Activated CD4-positive, CD25-positive, alpha-beta regulatory T cell treated with anti-CD3 and anti-CD28 coated beads, Interleukin-2, amount 50 U/mL, for 16 hours (primary cell): ENCODE results near the gene STOM.

Experiments
- DNase-seq: peaks from one replicate; pipeline ENCODE4 v3.0.0-alpha.2; 2020; ENCODE audit warnings: low read depth, low spot score

STOM gene

DNA sequence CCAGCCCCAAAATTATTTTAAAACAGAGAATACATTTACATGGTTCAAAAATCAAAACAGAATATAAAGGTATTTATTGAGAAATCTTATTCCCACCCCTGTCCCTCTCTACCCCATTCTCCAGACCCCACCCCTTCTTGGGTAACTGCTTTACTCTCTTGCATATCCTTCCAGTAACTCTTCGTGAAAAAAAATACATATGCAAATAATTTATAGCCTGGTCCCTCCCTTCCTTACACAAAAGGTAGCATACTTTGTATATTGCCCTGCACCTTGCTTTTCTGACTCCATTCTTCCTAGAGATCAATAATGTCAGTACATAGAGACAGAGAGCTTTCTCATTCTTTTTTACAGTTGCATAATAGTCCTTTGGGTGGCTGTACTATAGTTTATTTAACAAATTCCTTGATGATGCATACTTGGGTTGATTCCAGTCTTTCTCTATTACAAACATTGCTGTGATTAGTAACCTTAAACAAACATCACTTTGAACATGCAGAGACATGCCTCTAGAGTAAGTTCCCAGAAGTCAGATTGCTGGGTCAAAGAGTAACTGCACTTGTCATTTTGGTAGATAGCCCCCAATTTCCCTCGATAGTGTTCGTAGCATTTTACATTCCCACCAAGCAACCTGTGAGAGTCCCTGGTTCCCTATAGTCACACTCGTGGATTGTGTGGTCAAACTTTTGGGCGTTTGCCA, 47.9 kb downstream of the STOM start:
- no peak for DNase-seq

DNA sequence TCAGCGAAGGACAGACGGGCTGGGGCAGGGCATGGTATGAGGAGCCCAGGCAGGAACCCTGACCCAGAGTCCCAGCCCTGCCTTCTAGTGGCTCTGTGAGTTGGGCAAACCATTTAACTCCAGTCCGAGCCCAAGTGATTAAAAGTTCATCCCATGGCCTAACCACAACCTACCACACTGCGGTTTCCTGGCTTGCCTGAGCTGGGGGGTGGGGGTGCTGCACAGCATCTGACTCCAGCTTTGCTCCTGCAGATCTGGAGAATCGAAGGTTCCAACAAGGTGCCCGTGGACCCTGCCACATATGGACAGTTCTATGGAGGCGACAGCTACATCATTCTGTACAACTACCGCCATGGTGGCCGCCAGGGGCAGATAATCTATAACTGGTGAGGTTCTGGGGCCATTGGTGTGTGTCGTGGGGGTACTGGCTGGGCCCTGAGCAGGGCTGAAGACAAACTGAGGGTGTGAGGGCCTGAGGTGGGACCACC, 49.0 kb downstream of the STOM start:
- no peak for DNase-seq

DNA sequence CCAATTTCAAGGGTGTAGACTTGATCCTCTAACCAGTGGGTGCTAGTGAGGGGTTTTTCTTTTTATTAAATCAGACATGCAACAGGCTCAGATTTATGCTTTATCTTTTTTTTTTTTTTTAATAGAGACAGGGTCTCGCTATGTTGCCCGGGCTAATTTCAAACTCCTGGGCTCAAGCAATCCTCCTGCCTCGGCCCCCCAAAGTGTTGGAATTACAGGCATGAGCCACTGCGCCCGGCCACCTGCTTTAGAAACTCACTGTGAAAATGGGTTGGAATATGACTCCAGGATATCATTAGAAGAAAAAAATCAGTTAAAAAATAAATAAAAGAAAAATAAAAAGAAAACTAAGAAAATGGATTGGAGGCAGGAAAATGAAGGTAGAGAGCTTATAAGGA, 50.7 kb downstream of the STOM start:
- no peak for DNase-seq

DNA sequence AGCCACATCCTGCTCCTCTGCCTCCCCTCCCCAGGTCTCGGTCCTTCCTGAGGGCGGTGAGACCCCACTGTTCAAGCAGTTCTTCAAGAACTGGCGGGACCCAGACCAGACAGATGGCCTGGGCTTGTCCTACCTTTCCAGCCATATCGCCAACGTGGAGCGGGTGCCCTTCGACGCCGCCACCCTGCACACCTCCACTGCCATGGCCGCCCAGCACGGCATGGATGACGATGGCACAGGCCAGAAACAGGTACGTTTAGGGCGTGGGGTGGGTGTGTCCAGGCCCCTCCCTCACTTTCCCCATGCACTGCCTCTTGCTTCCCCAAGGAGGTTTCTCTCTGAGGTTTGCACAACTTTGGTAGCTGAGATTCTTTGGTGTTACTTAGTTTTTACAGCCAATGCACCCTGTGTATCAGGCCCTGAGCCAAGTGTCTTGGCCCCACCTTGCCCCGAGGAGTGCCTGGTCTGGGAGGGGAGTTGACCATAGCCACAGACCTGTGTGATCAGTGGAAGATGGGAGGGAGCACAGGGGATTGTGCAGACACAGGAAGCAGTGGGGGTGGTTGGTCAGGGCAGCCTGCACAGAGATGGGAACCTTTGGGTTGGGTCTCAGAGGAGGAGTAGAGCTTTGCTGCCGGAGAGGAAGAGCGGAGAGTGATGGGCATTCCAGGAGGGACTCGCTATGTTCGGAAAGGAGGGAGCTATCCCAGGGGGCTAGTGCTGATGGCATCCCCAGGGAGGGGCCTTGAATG, 51.2 kb downstream of the STOM start:
- no peak for DNase-seq

DNA sequence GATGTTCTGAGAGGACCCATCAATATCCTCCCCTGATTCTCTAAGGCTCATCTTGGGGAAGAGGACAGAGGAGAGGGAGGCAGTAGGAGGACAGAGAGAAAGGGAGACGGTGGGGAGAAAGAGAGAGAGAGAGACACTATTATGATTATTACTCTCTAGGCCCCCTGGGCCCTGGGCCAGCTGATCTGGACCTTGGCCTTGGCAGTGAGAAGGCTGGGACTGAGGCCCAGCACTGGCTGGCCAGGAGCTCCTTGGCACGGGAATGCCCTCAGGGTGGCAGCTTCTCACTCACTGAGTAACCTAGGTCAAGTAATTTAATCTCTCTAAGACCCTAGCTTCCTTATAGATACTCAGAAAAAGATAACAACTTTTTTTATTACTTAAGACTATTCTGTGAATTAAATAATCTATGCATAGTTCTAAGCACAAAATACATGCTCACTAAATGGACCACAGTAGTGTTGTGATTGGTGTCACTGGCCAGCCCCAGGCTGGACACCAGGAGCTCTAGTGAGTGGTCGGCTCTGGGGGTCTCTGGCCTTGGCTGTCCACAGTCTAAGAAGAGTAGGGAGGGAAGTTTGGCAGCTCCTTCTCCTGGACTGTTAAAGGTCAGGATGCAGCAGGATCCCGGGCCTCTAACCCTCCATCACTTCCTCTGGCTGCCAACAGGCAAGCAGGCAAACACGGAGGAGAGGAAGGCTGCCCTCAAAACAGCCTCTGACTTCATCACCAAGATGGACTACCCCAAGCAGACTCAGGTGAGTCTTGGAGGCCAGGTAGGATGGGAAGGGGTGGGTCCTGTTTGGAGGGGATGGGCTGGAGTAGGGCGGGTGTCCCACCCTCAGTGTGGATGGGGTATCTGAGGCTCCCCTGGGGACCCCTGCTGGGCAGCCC, 52.1 kb downstream of the STOM start:
- no peak for DNase-seq

DNA sequence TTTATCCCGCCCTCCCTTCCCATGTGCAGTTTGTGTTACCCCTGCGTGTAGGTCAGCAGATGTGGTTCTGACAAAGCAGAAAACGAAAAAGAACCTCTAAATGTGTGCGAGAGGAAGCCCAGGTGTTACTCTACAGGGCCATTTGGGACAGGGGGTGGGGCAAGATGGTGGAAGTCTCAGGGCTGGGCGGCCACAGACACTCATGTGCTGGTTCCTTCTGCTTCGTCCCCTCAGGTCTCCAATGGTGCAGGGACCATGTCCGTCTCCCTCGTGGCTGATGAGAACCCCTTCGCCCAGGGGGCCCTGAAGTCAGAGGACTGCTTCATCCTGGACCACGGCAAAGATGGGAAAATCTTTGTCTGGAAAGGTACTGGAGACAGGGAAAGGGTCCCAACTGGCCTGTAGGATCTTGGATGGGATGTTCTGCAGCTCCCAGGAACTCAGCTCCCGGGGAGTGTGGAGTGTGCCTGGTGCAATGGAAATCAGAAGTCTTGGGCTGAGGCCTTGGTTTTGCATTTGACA, 53.1 kb downstream of the STOM start:
- no peak for DNase-seq

DNA sequence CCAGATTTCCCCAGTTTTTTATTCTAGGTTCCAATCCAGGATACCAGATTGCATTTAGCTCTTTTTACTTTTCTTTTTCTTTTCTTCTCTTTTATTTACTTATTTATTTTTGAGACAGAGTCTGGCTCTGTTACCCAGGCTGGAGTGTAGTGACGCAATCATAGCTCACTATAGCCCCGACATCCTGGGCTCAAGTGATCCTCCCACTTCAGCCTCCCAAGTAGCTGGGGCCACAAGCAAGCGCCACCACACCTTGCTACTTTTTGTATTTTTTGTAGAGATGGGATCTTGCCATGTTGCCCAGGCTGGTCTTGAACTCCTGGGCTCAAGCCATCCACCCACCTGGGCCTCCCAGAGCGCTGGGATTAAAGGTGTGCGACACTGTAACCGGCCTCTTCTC, 53.7 kb downstream of the STOM start:
- DNase-seq: no peak

DNA sequence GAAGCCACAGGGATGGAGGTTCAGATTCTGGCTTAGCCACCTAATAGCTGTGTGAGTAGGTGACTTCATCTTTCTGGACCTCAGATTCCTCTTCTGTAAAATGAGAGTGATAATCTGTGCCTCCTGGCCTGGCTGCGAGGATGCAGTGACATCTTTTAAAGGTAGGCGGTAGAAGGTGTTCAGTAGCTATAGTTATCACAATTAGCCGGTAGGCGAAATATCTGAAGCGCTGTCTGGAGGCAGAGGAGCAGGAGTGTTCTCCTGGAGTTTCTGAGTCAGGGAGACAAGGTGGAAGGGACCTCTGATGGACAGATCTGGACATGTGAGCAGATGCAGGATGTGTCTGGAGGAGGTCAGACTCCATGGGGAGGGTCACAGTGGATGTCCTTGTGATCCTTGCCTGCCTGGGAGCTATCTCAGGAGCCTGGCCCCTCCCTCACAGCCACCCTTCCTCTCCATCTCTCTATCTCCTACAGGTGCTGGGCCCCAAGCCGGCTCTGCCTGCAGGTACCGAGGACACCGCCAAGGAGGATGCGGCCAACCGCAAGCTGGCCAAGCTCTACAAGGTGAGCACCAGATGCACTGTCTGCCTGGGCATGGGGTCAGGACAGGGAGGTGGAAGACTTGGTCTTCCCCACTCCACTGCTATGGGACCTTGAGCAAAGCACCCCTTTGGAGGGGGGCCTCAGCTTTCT, 56.4 kb downstream of the STOM start:
- DNase-seq: no peak

DNA sequence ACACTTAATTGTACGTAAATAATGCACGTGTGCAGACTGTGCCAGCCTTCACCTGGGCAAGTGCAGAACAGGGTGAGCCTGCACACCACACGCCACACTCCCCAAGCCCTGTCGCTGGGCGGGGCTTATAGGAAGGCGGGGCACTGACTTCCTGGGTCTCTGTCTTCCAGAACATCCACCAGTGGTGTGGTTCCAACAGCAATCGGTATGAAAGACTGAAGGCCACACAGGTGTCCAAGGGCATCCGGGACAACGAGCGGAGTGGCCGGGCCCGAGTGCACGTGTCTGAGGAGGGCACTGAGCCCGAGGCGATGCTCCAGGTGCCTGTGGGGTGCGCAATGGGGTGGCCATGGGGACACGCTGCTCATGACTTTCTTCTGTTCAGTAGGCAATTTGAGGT, 57.9 kb downstream of the STOM start:
- no peak for DNase-seq

DNA sequence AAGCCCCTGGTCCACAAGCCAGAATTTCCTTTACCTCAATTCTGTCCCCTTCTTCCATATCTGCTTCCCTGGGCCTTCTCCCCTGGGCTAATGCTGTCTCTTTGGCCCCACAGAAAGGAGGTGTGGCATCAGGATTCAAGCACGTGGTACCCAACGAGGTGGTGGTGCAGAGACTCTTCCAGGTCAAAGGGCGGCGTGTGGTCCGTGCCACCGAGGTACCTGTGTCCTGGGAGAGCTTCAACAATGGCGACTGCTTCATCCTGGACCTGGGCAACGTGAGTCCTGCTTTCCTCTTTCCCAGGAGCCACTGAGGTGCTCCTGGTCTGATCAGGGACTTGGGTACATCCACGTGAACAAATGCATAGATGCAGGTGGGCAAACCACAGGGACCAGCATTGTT, 59.5 kb downstream of the STOM start:
- DNase-seq: no peak

DNA sequence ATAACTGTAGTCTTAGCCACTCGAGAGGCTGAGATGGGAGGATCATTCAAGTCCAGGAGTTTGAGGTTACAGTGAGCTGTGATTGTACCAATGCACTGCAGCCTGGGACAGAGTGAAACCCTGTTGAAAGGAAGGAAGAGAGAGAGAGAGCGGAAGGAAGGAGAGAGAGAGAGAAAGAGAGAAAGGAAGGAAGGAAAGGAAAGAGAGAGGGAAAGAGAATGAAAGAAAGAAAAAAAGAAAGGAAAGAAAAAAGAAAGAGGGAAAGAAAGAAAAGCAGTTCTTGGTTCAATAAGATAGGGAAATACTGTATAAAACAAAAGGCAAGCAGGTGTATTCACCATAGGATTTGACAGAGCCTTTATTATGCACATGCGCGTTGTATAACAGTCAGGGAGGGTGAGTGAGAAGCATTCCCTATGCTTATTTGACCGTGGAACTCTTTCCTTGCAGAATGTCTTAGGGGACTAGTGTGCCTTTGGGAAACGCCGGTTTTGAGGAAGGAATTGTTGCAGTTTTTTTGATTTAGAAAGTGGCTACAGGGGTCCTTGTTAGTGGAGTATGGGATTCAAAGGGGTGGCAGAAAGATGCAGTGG, 60.1 kb downstream of the STOM start:
- no peak for DNase-seq

DNA sequence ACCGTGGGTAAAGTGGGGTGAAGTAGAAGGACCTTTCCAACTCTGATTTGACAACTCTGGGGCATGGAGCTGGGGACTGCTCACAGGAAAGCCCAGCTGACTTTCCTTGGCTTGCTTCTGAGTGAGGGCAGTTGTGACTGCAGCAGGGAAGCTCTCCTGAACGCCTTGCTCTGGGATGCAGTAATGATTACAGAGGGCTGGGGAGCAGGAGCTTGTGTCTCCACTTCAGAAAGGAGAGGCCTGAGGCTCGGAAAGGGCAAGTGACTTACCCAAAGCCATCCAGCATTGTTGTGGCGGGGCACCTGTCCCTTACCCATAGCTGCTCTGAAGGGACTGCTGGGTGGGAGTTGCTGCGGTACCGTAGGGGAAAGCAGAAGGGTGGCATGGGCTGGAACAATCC, 60.9 kb downstream of the STOM start:
- DNase-seq: no peak

DNA sequence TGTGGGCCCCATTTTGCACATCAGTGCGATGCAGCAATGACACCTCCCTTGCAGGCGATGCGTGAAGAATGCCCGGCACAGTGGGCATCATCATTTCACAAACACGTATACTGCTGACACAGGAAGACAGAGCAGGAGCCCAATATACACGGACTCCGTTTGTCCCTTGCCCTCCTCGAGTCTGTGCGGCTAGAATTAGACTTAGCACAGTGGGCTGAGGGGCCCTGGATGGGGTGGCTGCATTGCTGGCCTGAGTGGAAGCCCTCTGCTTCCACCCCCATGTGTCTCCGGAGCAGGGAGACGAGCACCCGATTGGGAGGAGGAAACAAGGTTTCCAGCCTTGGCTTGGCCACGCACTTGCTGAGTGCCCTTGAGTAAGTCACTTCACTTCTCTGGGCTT, 61.3 kb downstream of the STOM start:
- DNase-seq: no peak

DNA sequence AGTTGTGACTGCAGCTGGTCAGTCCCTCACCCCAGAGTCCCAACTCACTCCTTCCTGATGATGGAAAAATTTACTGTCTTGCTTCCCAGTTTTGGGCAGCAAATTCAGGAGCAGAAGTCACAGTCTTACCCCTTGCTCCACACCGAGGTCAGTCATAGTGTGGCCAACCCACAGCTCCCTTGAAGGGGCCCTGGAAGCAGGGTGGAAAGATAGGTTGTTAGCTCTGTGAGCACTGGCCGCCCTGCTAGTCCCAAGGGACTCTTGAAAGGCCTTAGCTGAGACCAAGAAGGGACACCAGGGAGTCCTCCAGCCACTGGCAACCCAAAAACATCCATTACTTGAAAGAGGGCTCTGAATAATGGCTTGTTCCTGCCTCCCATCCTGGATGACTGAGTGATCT, 62.1 kb downstream of the STOM start:
- DNase-seq: no peak

DNA sequence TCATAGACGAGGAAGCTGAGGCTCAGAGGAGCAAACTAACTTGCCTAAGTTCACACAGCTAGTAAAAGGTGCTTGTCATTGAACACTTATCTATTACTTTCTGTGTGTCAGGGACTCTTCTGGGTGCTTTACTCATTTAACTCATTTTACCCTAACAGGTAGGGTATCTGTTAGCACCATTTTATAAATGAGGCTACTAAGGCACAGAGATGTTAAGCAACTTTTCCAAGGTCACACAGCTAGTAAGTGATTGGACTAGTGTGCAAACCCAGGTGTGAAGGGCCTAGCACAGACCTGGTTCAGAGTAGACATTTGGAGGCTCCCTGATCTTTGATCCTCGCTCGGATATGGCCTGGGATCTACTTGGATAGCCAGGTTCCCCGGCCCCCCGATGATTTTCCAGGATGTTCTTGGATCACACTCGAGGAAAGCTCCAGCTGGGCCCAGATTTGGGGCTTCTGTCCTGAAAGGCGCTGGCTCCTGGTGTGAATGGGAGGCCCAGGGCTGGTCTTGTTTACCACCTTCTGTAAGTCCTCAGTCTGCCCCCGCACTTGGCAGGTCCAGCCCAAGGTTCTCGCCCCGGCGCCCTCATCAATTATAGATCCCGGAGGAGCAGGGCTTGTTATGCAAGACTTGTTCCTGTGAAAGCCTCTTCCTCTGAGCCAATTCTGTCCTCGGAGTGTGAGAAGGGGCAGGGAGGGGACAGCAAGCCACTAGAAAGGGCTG, 64.6 kb downstream of the STOM start:
- DNase-seq: no peak

DNA sequence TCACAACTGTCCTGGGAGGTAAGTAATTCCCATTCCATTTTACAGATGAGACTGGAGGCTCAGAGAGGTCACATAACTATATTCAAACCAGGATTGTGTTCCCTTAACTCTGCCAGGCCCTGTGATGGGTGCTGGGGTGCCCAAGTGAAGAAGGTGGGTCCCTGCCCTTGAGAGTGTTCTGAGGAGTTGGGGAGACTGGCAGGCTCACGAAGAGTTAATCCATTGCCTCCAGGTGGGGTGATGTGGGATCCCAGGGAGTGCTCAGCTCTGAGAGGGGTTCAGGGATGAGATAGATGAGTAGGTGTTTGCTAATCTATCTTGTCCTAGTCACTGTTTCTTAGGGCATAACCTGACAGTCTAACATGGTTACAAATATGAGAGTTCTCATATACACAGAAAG, 65.3 kb downstream of the STOM start:
- DNase-seq: no peak

DNA sequence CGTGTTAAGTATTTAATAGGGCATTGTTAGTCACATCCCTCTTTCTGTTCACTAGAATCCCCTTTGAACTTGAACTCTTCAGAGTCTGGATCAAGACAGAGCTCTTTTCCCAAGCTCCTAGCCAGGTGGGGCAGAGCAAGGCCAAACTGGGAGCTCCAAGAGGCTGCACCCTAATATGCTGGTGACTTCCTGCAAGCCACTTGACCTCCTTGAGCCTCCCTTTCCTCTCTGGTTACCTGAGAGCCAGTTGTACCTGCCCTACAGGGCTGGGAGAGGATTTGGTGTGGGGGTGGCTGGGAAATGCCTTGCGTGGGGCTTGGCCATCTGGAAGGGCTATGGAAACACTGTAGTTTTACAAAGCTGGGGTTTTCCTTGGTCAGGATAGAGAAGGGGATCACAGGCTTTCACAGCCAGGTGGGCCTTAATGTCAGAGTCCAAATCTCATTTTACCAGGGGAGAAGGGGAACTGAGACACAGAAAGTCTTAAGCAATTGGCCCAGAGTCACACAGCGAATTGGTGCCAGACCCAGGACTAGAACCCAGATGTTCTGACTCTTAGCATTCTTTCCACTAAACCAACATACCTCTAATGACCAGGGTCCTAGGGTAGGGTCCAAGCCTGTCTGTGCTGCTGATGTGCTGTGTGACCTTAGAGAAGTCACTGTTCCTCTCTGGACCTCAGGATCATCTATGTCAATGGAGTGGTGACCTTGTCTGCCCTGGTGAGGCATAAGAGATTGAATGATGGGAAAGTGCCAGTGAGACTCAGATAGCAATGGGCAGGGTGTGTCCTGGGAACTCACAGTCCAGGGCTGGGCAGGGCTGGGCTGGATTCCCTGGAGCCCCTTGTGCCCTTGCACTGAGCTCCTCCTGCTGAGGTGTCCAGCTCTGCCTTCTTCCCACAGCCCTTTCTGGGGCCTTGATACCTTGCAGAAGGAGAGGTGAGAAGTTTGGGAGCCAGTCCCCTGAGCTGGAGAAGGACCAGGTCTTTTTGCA, 66.3 kb downstream of the STOM start:
- DNase-seq: no peak

DNA sequence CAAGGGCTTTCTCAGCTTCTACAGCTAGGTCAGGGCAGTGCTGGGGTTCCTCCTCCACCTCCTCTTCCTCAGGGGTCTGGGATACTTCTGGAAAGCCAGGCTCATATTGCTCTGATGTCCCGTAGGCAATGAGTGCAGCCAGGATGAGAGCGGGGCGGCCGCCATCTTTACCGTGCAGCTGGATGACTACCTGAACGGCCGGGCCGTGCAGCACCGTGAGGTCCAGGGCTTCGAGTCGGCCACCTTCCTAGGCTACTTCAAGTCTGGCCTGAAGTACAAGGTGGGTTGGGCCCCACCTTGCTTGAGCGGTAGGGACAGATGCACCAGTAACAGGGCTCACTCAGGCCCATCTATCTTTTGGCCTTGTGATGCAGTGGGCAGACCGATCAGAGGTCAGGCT, 67.3 kb downstream of the STOM start:
- no peak for DNase-seq

DNA sequence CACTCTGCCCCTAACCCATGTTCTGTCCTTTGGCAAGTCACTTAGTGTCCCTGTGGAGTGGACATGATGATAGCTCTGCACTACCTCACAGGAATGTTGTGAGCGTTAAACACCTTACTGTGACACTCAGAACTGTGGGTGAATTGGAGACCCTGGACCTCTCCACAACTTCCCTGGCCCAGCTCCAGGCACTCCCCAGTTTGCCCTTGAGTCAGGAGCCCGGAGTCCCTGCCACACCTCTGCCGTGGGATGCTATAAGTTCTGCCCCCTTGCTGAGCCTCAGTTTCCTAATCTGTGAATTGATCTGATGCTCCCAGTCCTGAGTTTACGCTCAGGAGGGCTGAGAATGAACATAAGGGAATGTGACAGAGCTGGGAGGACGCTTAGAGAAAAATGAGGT, 67.7 kb downstream of the STOM start:
- no peak for DNase-seq
